Measurements from ENCODE around the gene SPACA9. TPM values are rescaled to one million over a fixed set of nuclear protein-coding genes. Genes with fewer than 3 reads are reported as not detected.

The SPACA9 gene
- total RNA-seq, 2 experiments from 2014 or later, result 1.9 TPM

- ChIA-PET CTCF (no interaction called here), POLR2A (no interaction called here)
These were observed 17.0 kb upstream of the SPACA9 start for GRCh38 chr9:132861666-132862065.

DNA sequence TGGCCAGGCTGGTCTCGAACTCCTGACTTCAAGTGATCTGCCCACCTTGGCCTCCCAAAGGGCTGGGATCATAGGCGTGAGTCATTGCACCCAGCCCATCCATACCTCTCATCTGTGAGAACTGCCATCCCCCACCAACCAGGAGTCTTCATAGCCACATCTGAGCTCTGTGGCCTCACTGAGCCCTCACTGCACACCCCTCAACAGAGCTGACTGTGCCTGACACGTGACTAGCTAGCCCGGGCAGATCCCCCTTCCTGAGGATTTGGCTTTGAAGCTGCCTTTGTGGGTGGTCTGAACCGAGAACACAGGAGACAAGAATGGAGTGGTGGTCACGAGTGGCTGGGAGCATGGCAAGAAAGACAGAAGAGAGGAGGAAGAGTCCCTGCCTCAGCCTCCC, 16.2 kb upstream of the SPACA9 start:
- ChIA-PET POLR2A (no interaction called here), CTCF (interaction anchor here (0.9 kb wide), 1 partner anchor 45 kb away, joined by 3 read pairs; no protein-coding TSS in a partner anchor)

GRCh38 chr9:132863096-132863495, 15.6 kb upstream of the SPACA9 start:
- POLR2A ChIA-PET, result no interaction called here
- CTCF ChIA-PET, result interaction anchor here (0.9 kb wide), 1 partner anchor 45 kb away, joined by 3 read pairs; no protein-coding TSS in a partner anchor

DNA sequence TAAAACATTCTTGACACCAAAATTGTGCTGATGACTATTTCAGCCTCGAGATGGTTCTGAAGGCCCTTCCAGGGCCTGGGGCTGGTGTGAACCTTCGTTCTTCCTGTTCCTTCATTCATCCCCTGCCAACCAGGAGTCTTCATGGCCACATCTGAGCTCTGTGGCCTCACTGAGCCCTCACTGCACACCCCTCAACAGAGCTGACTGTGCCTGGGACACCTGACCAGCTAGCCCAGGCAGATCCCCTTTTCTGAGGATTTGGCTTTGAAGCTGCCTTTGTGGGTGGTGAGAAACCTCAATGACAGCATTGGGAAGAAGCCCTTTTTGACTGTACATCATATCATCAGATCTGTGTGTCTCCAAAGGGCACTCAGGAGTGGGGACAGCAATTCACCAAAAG, 14.4 kb upstream of the SPACA9 start:
- ChIA-PET POLR2A (no interaction called here), CTCF (no interaction called here)

DNA sequence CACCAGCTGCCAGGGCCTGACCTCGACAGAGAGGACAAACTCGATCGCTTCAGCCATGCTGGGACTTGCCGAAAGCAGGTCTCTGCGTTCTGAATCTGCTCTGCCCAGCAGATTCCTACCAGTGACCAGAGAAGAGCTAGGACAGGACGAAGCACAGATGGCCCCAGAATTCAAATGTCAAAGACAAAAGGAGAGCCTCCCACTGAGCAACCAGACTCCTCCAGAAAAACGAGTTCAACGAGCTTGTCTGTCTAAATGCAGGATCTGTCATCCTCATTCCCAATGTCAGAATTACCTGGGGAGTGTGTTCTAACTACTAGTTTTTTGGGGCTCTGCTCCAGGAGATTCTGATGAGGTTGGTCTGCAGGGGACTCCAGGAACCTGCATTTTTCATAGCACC, 14.0 kb upstream of the SPACA9 start:
- ChIA-PET POLR2A (no interaction called here), CTCF (no interaction called here)

- POLR2A ChIA-PET, result no interaction called here
- CTCF ChIA-PET, result no interaction called here
These were observed 11.8 kb upstream of the SPACA9 start for GRCh38 chr9:132866898-132867297.

- CTCF ChIA-PET, result no interaction called here
- POLR2A ChIA-PET, result no interaction called here
These were observed 9.4 kb upstream of the SPACA9 start for GRCh38 chr9:132869266-132869665.

DNA sequence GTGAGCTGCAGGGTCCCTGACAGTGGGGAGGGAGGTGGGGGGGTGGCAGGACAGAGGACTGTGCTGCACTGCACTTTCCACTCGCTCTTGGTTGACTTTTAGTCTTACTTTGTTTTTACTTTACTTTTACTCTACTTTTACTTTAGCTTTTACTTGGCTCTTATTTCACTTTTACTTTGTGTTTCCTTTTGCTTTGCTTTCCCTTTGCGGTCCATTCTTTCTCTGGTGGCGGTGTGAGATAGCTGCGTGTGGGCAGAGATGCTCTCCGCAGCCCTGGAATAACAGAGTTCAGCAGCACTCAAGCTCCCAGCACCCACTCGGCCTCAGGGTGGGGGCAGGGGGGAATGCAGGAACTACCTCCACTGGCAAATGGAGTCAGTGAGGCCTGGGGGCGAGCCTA, 5.3 kb upstream of the SPACA9 start:
- ChIA-PET CTCF (interaction anchor here (0.8 kb wide), 1 partner anchor 25 kb away, joined by 3 read pairs; no protein-coding TSS in a partner anchor), POLR2A (interaction anchor here (0.6 to 0.8 kb wide), 2 partner anchors 518 to 523 kb away, joined by 4 read pairs; no protein-coding TSS in a partner anchor)

DNA sequence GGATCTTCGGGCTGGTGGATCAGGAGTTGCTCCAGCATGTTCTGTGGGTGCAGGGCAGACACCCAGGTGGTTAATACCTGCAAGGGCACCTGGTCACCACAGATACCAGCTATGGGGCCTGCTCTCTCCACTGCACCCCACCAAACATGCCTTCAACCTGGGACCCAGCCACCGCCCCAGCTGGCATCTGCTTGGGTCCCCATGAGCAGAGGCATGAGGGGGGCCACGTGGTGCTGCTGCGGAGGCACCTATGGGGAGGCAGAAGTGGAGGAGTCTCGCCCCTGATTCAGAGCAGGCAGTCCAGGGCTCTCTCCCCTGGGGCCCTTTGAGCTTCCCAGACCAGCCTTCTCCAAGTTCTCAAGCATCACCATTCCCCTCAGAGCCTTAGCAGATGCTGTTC, 3.5 kb upstream of the SPACA9 start:
- POLR2A ChIA-PET, result no interaction called here
- CTCF ChIA-PET, result no interaction called here

- POLR2A ChIA-PET, result interaction anchor here (1.0 kb wide), 1 partner anchor 67 kb away, joined by 3 read pairs; the partner anchor contains the start of gene TSC1
- CTCF ChIA-PET, result no interaction called here
These were observed 1.8 kb upstream of the SPACA9 start for GRCh38 chr9:132876849-132877248.

- ChIA-PET CTCF (interaction anchor here (1.0 kb wide), 1 partner anchor 148 kb away, joined by 3 read pairs; no protein-coding TSS in a partner anchor), POLR2A (interaction anchor here (1.0 kb wide), 1 partner anchor 67 kb away, joined by 3 read pairs; the partner anchor contains the start of gene TSC1)
These were observed 1.3 kb upstream of the SPACA9 start for GRCh38 chr9:132877458-132877823.

- CTCF ChIA-PET, result interaction anchor here (1.0 kb wide), 1 partner anchor 147 kb away, joined by 3 read pairs; no protein-coding TSS in a partner anchor
- POLR2A ChIA-PET, result interaction anchor here (1.0 to 1.1 kb wide), 2 partner anchors 66 to 68 kb away, joined by 3 to 7 read pairs; partner anchors contain the start of gene TSC1
These were observed 639 bp upstream of the SPACA9 start, which contains the start of gene AK8 for GRCh38 chr9:132877824-132878694. Gene AK8, minus strand, starts transcription at chr9:132878284. Its CDS starts 29 bp downstream, at chr9:132878255.

DNA sequence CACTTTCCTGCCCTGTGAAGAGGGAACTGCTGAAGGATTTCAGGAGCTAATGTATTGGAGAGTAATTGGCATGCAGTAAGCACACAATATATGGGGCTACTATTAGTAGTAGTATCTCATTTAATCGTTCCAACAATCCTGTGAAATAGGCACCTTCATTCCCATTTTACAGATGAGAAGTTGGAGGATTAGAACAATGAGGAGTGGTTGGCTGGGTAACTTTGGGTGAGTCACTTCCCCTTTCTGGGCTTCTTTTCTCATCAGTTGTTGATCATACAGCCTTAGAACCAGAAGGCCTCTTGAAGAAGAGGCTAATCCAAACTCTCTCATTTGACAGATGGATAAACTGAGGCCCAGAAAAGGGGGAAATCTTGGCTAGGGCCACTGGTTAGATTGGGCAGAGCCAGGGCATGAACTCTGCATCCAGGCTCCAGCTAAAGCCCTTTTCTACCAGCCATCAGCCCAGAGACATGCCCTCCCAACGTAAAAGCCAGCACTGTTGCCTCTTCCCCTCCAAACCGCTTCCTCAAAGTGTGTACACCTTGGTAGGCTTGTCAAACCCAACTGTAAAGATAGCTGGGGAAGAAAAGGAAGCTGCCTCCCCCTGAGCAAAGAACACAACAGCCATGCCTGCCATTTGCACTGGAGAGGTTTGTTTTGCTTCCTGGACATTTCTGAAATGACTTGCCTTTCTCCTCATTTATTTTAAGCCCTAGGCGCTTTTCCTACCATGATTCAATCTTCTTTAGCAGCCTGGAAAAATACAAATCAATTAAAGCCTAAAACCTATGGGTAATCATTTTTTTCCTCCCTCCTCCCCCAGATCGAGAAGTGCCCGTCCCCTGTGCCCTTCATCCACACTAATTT, 992 bp downstream of the SPACA9 start:
- CTCF ChIA-PET, result interaction anchor here (0.6 kb wide), 1 partner anchor 26 kb away, joined by 3 read pairs; no protein-coding TSS in a partner anchor

GRCh38 chr9:132880324-132880661, 1.6 kb downstream of the SPACA9 start:
- CTCF ChIA-PET, result interaction anchor here (0.8 kb wide), 1 partner anchor 17 kb away, joined by 5 read pairs; no protein-coding TSS in a partner anchor
- POLR2A ChIA-PET, result no interaction called here

More for the DNA sequence above, 992 bp downstream of the SPACA9 start:
- POLR2A ChIA-PET, result no interaction called here

GRCh38 chr9:132881826-132882225, 3.1 kb downstream of the SPACA9 start:
- ChIA-PET CTCF (no interaction called here), POLR2A (no interaction called here)

GRCh38 chr9:132882616-132883015, 3.9 kb downstream of the SPACA9 start:
- ChIA-PET CTCF (no interaction called here), POLR2A (no interaction called here)

DNA sequence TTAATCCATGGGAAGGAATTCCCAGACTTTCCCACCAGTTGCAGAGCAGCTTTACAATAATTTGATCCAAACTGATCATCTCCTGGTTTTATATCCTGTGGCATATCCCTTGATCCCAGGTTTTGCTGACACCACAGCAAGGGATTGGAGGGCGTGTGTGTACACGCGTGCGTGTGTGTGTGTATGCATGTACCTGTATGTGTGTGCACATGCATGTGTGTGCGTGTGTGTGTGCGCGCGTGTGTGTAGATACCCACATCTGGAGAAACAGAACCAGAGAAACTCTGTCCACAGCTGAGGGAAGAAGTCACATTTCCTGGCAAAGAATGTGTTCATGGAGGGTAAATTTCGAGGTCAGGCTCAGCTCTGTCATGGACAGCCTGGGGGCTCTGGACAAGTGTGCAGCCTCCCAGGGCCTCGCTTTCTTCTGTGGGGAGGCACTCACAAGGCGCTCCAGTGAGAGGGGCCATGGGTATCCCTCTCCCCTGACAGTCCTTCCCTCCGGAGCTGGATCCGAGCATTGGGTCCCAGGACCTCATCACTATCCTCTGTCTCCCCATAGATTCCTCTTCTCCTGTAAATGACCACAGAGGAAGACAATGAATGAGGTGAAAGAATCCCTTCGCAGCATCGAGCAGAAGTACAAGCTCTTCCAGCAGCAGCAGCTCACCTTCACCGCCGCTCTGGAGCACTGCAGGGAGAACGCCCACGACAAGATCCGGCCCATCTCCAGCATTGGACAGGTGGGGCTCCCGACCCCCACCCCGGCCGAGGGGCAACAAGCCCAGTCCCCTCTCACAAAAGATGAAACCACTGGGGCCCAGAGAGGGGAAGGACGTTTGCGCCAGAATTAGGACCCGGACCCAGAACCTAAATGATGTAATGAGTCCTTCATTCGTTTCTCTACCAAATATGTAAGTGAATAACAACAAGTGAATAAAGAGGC, 4.9 kb downstream of the SPACA9 start:
- ChIA-PET CTCF (no interaction called here), POLR2A (no interaction called here)

GRCh38 chr9:132885720-132886333, 7.1 kb downstream of the SPACA9 start:
- CTCF ChIA-PET, result interaction anchor here (0.5 to 0.6 kb wide), 2 partner anchors 93 to 1040 kb away, joined by 3 read pairs; no protein-coding TSS in a partner anchor
- POLR2A ChIA-PET, result no interaction called here

- POLR2A ChIA-PET, result no interaction called here
- CTCF ChIA-PET, result interaction anchor here (0.6 kb wide), 1 partner anchor 1040 kb away, joined by 3 read pairs; no protein-coding TSS in a partner anchor
These were observed 7.6 kb downstream of the SPACA9 start for GRCh38 chr9:132886334-132886725.

All from activated CD8-positive, alpha-beta memory T cell treated with anti-CD3 and anti-CD28 coated beads for 36 hours (primary cell).